Chondrocyte (in vitro differentiated cells): ENCODE results near the gene CUL9. TPM values are rescaled to one million over a fixed set of nuclear protein-coding genes. Genes with fewer than 3 reads are reported as not detected.

Experiments
- DNase-seq: peaks from one replicate; pipeline ENCODE4 v3.0.0; 2021; ENCODE audit warnings: mixed read lengths, low spot score
- H3K27ac Mint-ChIP-seq: one replicate; pipeline ENCODE4 v1.8.0; 2021; ENCODE audit warnings: mild to moderate bottlenecking, moderate library complexity, mixed read lengths; ENCODE audit not compliant: unreplicated experiment
- H3K27me3 Mint-ChIP-seq: 2 replicates; pipeline ENCODE4 v1.8.0; 2021; ENCODE audit warnings: low read depth, mixed read lengths
- H3K36me3 Mint-ChIP-seq: 2 replicates; pipeline ENCODE4 v1.8.0; 2021; ENCODE audit warnings: low read depth, mixed read lengths
- H3K4me1 Mint-ChIP-seq: 2 replicates; pipeline ENCODE4 v1.8.0; 2021; ENCODE audit warnings: low read depth, mild to moderate bottlenecking, mixed read lengths
- H3K4me3 Mint-ChIP-seq: one replicate; pipeline ENCODE4 v1.8.0; 2021; ENCODE audit warnings: mild to moderate bottlenecking, moderate library complexity, mixed read lengths; ENCODE audit not compliant: unreplicated experiment
- H3K9me3 Mint-ChIP-seq: 2 replicates; pipeline ENCODE4 v1.8.0; 2021; ENCODE audit warnings: low read depth, mixed read lengths
- CTCF ChIP-seq: fragments of 200-600 bp; sonication (generic); IDR thresholded peaks from 2 replicates; pipeline ENCODE4 v1.5.0; 2021; ENCODE audit warnings: antibody characterized with exemption, mild to moderate bottlenecking, moderate library complexity
- total RNA-seq: library from RNA; stranded (reverse); gene quantifications from 3 replicates; pipeline ENCODE4 v1.2.1, GENCODE V29; 2021

CUL9 gene
- total RNA-seq, 1 donor from 2014 or later = 19.8 TPM

GRCh38 chr6:43265564-43265963, 83.6 kb downstream of the CUL9 start:
- TF ChIP-seq CTCF = no peak
- no peaks in the 10 kb centered on the region for H3K9me3 Mint-ChIP-seq

DNA sequence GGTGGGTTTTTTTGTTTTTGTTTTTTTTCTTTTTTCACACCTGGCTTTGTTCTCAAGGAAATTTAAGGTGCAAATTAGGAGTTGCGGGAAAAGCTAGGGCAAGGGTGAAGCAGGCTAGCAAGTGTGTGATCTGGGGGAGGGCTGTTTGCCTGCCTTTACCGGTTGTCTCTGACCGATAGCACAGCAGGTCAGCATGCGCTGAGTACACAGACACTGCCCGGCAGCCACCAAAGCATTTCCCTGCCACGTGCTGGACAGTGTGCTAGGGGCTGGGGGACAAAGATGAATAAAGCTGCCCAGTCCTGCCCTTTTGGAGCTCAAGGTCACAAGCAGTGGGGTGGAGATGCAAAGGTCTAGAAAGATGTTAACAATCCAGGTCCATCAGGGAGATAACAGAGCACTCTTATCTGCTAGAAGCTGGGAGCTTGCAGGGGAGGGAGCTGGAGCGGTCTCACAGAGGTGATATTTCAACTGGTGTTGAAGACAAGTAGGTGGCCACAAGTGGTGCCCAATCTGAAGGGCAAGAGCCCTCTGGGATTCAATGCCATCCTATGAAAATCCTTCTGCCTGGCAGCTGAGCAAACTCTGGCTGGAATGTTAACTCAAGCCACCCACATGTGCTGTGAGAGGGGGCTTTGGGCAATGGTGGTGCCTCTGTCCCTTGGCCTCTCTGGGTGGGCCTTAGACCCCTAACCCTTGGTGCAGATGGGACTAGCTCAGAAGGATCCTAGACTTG, 85.8 kb downstream of the CUL9 start:
- Mint-ChIP-seq H3K4me1 (peaks cover 16% of the 10 kb centered on the region), H3K36me3 (no peaks in the 10 kb centered on the region), H3K27me3 (peaks cover 7% of the 10 kb centered on the region), H3K4me3 (no peak overlapping the region), H3K9me3 (no peaks in the 10 kb centered on the region), H3K27ac (no peak overlapping the region)
- DNase-seq = no peak
- TF ChIP-seq CTCF = no peak

More at GRCh38 chr6:43265564-43265963, 83.6 kb downstream of the CUL9 start:
- DNase-seq = no peak
- Mint-ChIP-seq H3K4me3 (no peak overlapping the region), H3K36me3 (no peaks in the 10 kb centered on the region), H3K4me1 (peaks cover 19% of the 10 kb centered on the region), H3K27me3 (peaks cover 4% of the 10 kb centered on the region), H3K27ac (no peak overlapping the region)

GRCh38 chr6:43268355-43268700, 86.3 kb downstream of the CUL9 start:
- Mint-ChIP-seq H3K27ac (no peak overlapping the region), H3K4me3 (no peak overlapping the region), H3K36me3 (no peaks in the 10 kb centered on the region), H3K4me1 (peaks cover 16% of the 10 kb centered on the region), H3K9me3 (no peaks in the 10 kb centered on the region), H3K27me3 (peaks cover 9% of the 10 kb centered on the region)
- TF ChIP-seq CTCF = no peak
- no peak for DNase-seq

- Mint-ChIP-seq H3K4me3 (peak overlapping the region; percentile 54), H3K27ac (no peak overlapping the region), H3K27me3 (peaks cover 13% of the 10 kb centered on the region), H3K9me3 (no peaks in the 10 kb centered on the region), H3K4me1 (peaks cover 16% of the 10 kb centered on the region), H3K36me3 (no peaks in the 10 kb centered on the region)
- DNase-seq = no peak
- TF ChIP-seq CTCF = no peak
Observed at GRCh38 chr6:43268782-43269272, 86.8 kb downstream of the CUL9 start.

- no peak for TF ChIP-seq CTCF
- Mint-ChIP-seq H3K4me3 (peak overlapping the region; percentile 54), H3K36me3 (no peaks in the 10 kb centered on the region), H3K4me1 (peaks cover 16% of the 10 kb centered on the region), H3K27ac (no peak overlapping the region), H3K27me3 (peaks cover 17% of the 10 kb centered on the region), H3K9me3 (no peaks in the 10 kb centered on the region)
- no peak for DNase-seq
Observed at GRCh38 chr6:43269273-43270007, 87.4 kb downstream of the CUL9 start.
